Neural cell (in vitro differentiated cells): ENCODE data around the gene SLC12A8. TPM values are rescaled to one million over a fixed set of nuclear protein-coding genes. Genes with fewer than 3 reads are reported as not detected.

ENCODE experiments used
- H2AFZ ChIP-seq: fragments of 200-600, 300-800 bp; sonication (generic), shearing (Covaris generic); 2 replicates; pipeline ENCODE4 v1.6.0; 2014; ENCODE audit warnings: low read depth, mild to moderate bottlenecking, antibody characterized with exemption, low read length, moderate library complexity
- H3F3A ChIP-seq: fragments of 200-600 bp; shearing (Covaris generic); 2 replicates; pipeline ENCODE4 v1.6.1; 2016; ENCODE audit warnings: mild to moderate bottlenecking, moderate library complexity, mixed read lengths, antibody characterized with exemption, low read length; ENCODE audit not compliant: insufficient read depth, poor library complexity, severe bottlenecking
- H3K27ac ChIP-seq: fragments of 200-600, 300-800 bp; sonication (generic), shearing (Covaris generic); 2 replicates; pipeline ENCODE4 v1.5.1; 2014; ENCODE audit warnings: mild to moderate bottlenecking, low read length, moderate library complexity
- H3K27me3 ChIP-seq: fragments of 300-800, 200-600 bp; sonication (generic), shearing (Covaris generic); 2 replicates; pipeline ENCODE4 v1.6.0; 2014; ENCODE audit warnings: mild to moderate bottlenecking, low read depth, low read length, moderate library complexity; ENCODE audit not compliant: insufficient read depth
- H3K36me3 ChIP-seq: fragments of 300-800, 200-600 bp; sonication (generic), shearing (Covaris generic); 2 replicates; pipeline ENCODE4 v1.5.1; 2014; ENCODE audit warnings: mild to moderate bottlenecking, antibody characterized with exemption, low read length, moderate library complexity; ENCODE audit not compliant: insufficient read depth
- H3K4me2 ChIP-seq: fragments of 300-800, 200-600 bp; sonication (generic), shearing (Covaris generic); 2 replicates; pipeline ENCODE4 v1.6.0; 2014; ENCODE audit warnings: mild to moderate bottlenecking, low read length
- H3K4me3 ChIP-seq: fragments of 300-800, 200-600 bp; sonication (generic), shearing (Covaris generic); 2 replicates; pipeline ENCODE4 v1.5.1; 2014; ENCODE audit warnings: mild to moderate bottlenecking, low read length, moderate library complexity
- H3K79me2 ChIP-seq: fragments of 200-600 bp; shearing (Covaris generic); replicated peaks from 2 replicates; pipeline ENCODE4 v1.6.0; 2014; ENCODE audit warnings: mild to moderate bottlenecking, low read length, moderate library complexity; ENCODE audit not compliant: insufficient read depth
- H3K9ac ChIP-seq: fragments of 300-800, 200-600 bp; sonication (generic), shearing (Covaris generic); 2 replicates; pipeline ENCODE4 v1.6.1; 2016; ENCODE audit warnings: mild to moderate bottlenecking, low read length, mixed read lengths
- H3K9me2 ChIP-seq: fragments of 200-600 bp; shearing (Covaris generic); 2 replicates; pipeline ENCODE4 v1.6.1; 2016; ENCODE audit warnings: mild to moderate bottlenecking, low read length, mixed read lengths; ENCODE audit not compliant: insufficient read depth
- H3K9me3 ChIP-seq: fragments of 200-600, 300-800 bp; sonication (generic), shearing (Covaris generic); 2 replicates; pipeline ENCODE4 v1.6.1; 2016; ENCODE audit warnings: mild to moderate bottlenecking, mixed run types, low read length, moderate library complexity, mixed read lengths
- H4K20me1 ChIP-seq: fragments of 200-600 bp; shearing (Covaris generic); 2 replicates; pipeline ENCODE4 v1.6.1; 2016; ENCODE audit warnings: mild to moderate bottlenecking, mixed run types; ENCODE audit not compliant: insufficient read depth
- EP300 ChIP-seq: fragments of 450-650 bp; conservative IDR thresholded peaks from 2 replicates; pipeline ENCODE4 v1.6.1; 2014; ENCODE audit warnings: antibody characterized with exemption, mild to moderate bottlenecking, moderate library complexity; ENCODE audit not compliant: poor library complexity, severe bottlenecking
- EZH2 ChIP-seq: fragments of 200-600, 300-800 bp; shearing (Covaris generic), sonication (generic); IDR thresholded peaks from 2 replicates; pipeline ENCODE4 v1.6.1; 2014; ENCODE audit warnings: antibody characterized with exemption, low read length, borderline replicate concordance, mild to moderate bottlenecking; ENCODE audit not compliant: insufficient read depth, poor library complexity, severe bottlenecking
- MXI1 ChIP-seq: fragments of 450-650 bp; conservative IDR thresholded peaks from 2 replicates; pipeline ENCODE4 v1.6.1; 2014; ENCODE audit warnings: antibody characterized with exemption, mild to moderate bottlenecking; ENCODE audit not compliant: poor library complexity, severe bottlenecking
- POLR2AphosphoS5 ChIP-seq: IDR thresholded peaks from 2 replicates; pipeline ENCODE4 v1.6.1; 2012
- RAD21 ChIP-seq: fragments of 450-650 bp; conservative IDR thresholded peaks from 2 replicates; pipeline ENCODE4 v1.6.1; 2014; ENCODE audit warnings: antibody characterized with exemption, mild to moderate bottlenecking, moderate library complexity
- SMC3 ChIP-seq: fragments of 450-650 bp; conservative IDR thresholded peaks from 2 replicates; pipeline ENCODE4 v1.6.1; 2014; ENCODE audit warnings: antibody characterized with exemption, mild to moderate bottlenecking, moderate library complexity; ENCODE audit not compliant: poor library complexity
- TAF1 ChIP-seq: IDR thresholded peaks from 2 replicates; pipeline ENCODE4 v1.6.1; 2012; ENCODE audit warnings: low read depth
- polyA plus RNA-seq: library from polyadenylated mRNA; depleted of rRNA; stranded (reverse); fragments of >200 nt; gene quantifications from 2 replicates; pipeline ENCODE4 v1.2.3, GENCODE V29; 2014
- TF ChIP-seq, protein P1 (sequence below): IDR thresholded peaks from 2 replicates; pipeline ENCODE4 v1.6.1; 2012; ENCODE audit warnings: borderline replicate concordance
- TF ChIP-seq, protein P2 (sequence below): fragments of 450-650 bp; IDR thresholded peaks from 2 replicates; pipeline ENCODE4 v1.5.1; 2014; ENCODE audit warnings: antibody characterized with exemption, mild to moderate bottlenecking, moderate library complexity; ENCODE audit not compliant: poor library complexity, severe bottlenecking

Gene SLC12A8
- polyA plus RNA-seq, 1 donor from 2014 or later: 4.6 TPM

DNA sequence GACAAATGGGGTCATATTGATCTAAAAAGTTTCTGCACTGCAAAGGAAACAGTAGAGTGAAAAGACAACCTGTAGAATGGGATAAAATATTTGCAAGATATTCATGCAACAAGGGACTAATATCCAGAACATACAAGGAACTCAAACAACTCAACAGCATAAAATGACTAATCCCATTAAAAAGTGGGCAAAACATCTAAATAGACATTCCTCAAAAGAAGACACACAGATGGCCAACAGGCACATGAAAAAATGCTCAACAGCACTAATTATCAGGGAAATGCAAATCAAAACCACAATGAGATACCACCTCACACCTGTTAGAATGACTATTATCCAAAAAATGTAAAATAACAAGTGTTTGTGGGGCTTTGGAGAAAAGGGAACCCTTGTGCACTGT is 8.8 kb downstream of the SLC12A8 start:
- Histone ChIP-seq H2AFZ (no peak overlapping the region), H3K4me2 (no peak overlapping the region), H3K4me3 (no peak overlapping the region), H4K20me1 (no peaks in the 10 kb centered on the region), H3K36me3 (no peaks in the 10 kb centered on the region), H3K27me3 (no peaks in the 10 kb centered on the region), H3K9me3 (no peaks in the 10 kb centered on the region), H3K27ac (no peak overlapping the region), H3K9ac (no peak overlapping the region), H3F3A (no peaks in the 10 kb centered on the region), H3K79me2 (no peaks in the 10 kb centered on the region), H3K9me2 (no peaks in the 10 kb centered on the region)
- TF ChIP-seq POLR2AphosphoS5 (no peak), TAF1 (no peak), SMC3 (no peak), EZH2 (no peak), MXI1 (no peak), EP300 (no peak), RAD21 (no peak)
- TF ChIP-seq, protein P1, sequence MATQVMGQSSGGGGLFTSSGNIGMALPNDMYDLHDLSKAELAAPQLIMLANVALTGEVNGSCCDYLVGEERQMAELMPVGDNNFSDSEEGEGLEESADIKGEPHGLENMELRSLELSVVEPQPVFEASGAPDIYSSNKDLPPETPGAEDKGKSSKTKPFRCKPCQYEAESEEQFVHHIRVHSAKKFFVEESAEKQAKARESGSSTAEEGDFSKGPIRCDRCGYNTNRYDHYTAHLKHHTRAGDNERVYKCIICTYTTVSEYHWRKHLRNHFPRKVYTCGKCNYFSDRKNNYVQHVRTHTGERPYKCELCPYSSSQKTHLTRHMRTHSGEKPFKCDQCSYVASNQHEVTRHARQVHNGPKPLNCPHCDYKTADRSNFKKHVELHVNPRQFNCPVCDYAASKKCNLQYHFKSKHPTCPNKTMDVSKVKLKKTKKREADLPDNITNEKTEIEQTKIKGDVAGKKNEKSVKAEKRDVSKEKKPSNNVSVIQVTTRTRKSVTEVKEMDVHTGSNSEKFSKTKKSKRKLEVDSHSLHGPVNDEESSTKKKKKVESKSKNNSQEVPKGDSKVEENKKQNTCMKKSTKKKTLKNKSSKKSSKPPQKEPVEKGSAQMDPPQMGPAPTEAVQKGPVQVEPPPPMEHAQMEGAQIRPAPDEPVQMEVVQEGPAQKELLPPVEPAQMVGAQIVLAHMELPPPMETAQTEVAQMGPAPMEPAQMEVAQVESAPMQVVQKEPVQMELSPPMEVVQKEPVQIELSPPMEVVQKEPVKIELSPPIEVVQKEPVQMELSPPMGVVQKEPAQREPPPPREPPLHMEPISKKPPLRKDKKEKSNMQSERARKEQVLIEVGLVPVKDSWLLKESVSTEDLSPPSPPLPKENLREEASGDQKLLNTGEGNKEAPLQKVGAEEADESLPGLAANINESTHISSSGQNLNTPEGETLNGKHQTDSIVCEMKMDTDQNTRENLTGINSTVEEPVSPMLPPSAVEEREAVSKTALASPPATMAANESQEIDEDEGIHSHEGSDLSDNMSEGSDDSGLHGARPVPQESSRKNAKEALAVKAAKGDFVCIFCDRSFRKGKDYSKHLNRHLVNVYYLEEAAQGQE: no peak
- TF ChIP-seq, protein P2, sequence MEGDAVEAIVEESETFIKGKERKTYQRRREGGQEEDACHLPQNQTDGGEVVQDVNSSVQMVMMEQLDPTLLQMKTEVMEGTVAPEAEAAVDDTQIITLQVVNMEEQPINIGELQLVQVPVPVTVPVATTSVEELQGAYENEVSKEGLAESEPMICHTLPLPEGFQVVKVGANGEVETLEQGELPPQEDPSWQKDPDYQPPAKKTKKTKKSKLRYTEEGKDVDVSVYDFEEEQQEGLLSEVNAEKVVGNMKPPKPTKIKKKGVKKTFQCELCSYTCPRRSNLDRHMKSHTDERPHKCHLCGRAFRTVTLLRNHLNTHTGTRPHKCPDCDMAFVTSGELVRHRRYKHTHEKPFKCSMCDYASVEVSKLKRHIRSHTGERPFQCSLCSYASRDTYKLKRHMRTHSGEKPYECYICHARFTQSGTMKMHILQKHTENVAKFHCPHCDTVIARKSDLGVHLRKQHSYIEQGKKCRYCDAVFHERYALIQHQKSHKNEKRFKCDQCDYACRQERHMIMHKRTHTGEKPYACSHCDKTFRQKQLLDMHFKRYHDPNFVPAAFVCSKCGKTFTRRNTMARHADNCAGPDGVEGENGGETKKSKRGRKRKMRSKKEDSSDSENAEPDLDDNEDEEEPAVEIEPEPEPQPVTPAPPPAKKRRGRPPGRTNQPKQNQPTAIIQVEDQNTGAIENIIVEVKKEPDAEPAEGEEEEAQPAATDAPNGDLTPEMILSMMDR: no peak

- Histone ChIP-seq H3K9me2 (no peaks in the 10 kb centered on the region), H3K27me3 (no peaks in the 10 kb centered on the region), H3K9ac (no peak overlapping the region), H3K27ac (no peak overlapping the region), H3K4me3 (no peak overlapping the region), H2AFZ (no peak overlapping the region), H3K79me2 (no peaks in the 10 kb centered on the region), H3K4me2 (no peak overlapping the region), H3K36me3 (no peaks in the 10 kb centered on the region), H3K9me3 (no peaks in the 10 kb centered on the region), H4K20me1 (no peaks in the 10 kb centered on the region), H3F3A (no peaks in the 10 kb centered on the region)
- TF ChIP-seq EP300 (no peak), POLR2AphosphoS5 (no peak), TAF1 (no peak)
Measured at GRCh38 chr3:125202197-125202596, 10.4 kb downstream of the SLC12A8 start.

DNA sequence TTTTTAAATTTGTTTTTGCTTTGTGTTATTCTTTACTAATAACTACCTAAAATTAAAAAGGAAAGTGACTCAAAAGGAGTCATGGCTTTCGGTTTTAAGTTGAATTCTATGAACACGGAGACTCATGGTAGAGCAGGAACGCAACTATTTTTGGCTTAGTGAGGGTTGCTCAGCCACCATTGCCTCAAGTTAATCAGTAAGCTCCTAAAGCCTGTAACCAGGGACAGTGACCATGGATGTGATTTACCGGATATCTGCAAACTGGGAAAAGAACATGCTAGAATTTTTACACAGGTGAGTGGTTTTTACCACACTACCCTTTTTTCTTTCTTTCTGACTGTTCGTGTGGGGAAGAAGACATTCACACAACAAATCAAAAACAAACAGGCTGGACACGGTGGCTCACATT is 11.8 kb downstream of the SLC12A8 start:
- no peak overlapping the region for H2AFZ ChIP-seq
- TF ChIP-seq, protein P1: no peak
- TF ChIP-seq POLR2AphosphoS5 (no peak), EP300 (no peak), TAF1 (no peak), EZH2 (no peak), SMC3 (no peak), MXI1 (no peak), RAD21 (no peak)
- TF ChIP-seq, protein P2: no peak
- H3K9me3 ChIP-seq: no peaks in the 10 kb centered on the region
- H3K9me2 ChIP-seq: no peaks in the 10 kb centered on the region
- no peak overlapping the region for H3K4me2 ChIP-seq
- no peaks in the 10 kb centered on the region for H3K79me2 ChIP-seq
- H3K9ac ChIP-seq: no peak overlapping the region
- no peaks in the 10 kb centered on the region for H3K27me3 ChIP-seq
- no peak overlapping the region for H3K4me3 ChIP-seq
- no peaks in the 10 kb centered on the region for H3K36me3 ChIP-seq
- no peaks in the 10 kb centered on the region for H4K20me1 ChIP-seq
- no peaks in the 10 kb centered on the region for H3F3A ChIP-seq
- H3K27ac ChIP-seq: no peak overlapping the region
